Jurkat, Clone E6-1 (cell line): ENCODE results near the gene SLC1A2.

Experiments
- DNase-seq: peaks from one replicate; pipeline ENCODE4 v3.0.0-alpha.2; 2011; ENCODE audit warnings: low read depth, low spot score
- H3K4me3 ChIP-seq: 2 replicates; pipeline ENCODE4 v1.5.1; 2011; ENCODE audit warnings: mild to moderate bottlenecking, low read length, control low read depth, moderate library complexity

Gene SLC1A2

GRCh38 chr11:35288817-35289541 lies 130.4 kb downstream of the SLC1A2 start:
- no peak for DNase-seq
- no peak overlapping the region for H3K4me3 ChIP-seq

- H3K4me3 ChIP-seq: no peak overlapping the region
- DNase-seq: no peak
These were observed 131.0 kb downstream of the SLC1A2 start for GRCh38 chr11:35288309-35288708.

GRCh38 chr11:35287344-35287890 lies 131.9 kb downstream of the SLC1A2 start:
- no peak overlapping the region for H3K4me3 ChIP-seq

GRCh38 chr11:35286126-35286525 lies 133.2 kb downstream of the SLC1A2 start:
- no peak overlapping the region for H3K4me3 ChIP-seq
- DNase-seq: no peak

More at GRCh38 chr11:35287344-35287890, 131.9 kb downstream of the SLC1A2 start:
- no peak for DNase-seq

- H3K4me3 ChIP-seq: no peak overlapping the region
- no peak for DNase-seq
These were observed 133.9 kb downstream of the SLC1A2 start for GRCh38 chr11:35285471-35285870.

GRCh38 chr11:35282221-35282882 lies 137.0 kb downstream of the SLC1A2 start:
- no peak overlapping the region for H3K4me3 ChIP-seq
- no peak for DNase-seq

GRCh38 chr11:35281169-35281688 lies 138.1 kb downstream of the SLC1A2 start:
- H3K4me3 ChIP-seq: no peak overlapping the region
- no peak for DNase-seq

GRCh38 chr11:35280727-35281126 lies 138.6 kb downstream of the SLC1A2 start:
- no peak overlapping the region for H3K4me3 ChIP-seq
- no peak for DNase-seq

GRCh38 chr11:35277827-35278226 lies 141.5 kb downstream of the SLC1A2 start:
- no peak for DNase-seq
- no peak overlapping the region for H3K4me3 ChIP-seq

GRCh38 chr11:35276396-35277145 lies 142.8 kb downstream of the SLC1A2 start:
- DNase-seq: no peak
- no peak overlapping the region for H3K4me3 ChIP-seq

- no peak for DNase-seq
- H3K4me3 ChIP-seq: no peak overlapping the region
These were observed 143.6 kb downstream of the SLC1A2 start for GRCh38 chr11:35275786-35276170.

- DNase-seq: no peak
These were observed 144.2 kb downstream of the SLC1A2 start for GRCh38 chr11:35274909-35275785.

GRCh38 chr11:35272391-35272902 lies 146.9 kb downstream of the SLC1A2 start:
- no peak for DNase-seq
- no peak overlapping the region for H3K4me3 ChIP-seq

More at GRCh38 chr11:35274909-35275785, 144.2 kb downstream of the SLC1A2 start:
- no peak overlapping the region for H3K4me3 ChIP-seq

GRCh38 chr11:35271031-35271430 lies 148.3 kb downstream of the SLC1A2 start:
- DNase-seq: no peak
- no peak overlapping the region for H3K4me3 ChIP-seq

- H3K4me3 ChIP-seq: no peak overlapping the region
- DNase-seq: no peak
These were observed 149.0 kb downstream of the SLC1A2 start for GRCh38 chr11:35270342-35270741.

GRCh38 chr11:35267504-35267903 lies 151.9 kb downstream of the SLC1A2 start:
- DNase-seq: no peak
- no peak overlapping the region for H3K4me3 ChIP-seq

GRCh38 chr11:35265755-35266454 lies 153.5 kb downstream of the SLC1A2 start:
- no peak for DNase-seq
- no peak overlapping the region for H3K4me3 ChIP-seq

- H3K4me3 ChIP-seq: no peak overlapping the region
- DNase-seq: no peak
These were observed 156.6 kb downstream of the SLC1A2 start for GRCh38 chr11:35262735-35263134.
